ENCODE results near the gene SULT1C3.

Gene SULT1C3

GRCh38 chr2:108309903-108310302 is 70.1 kb downstream of the SULT1C3 start:
- DNase-seq: no peak
